H54 (cell line): ENCODE results near the gene MATN1.

Experiments used
- DNase-seq: peaks from one replicate; pipeline ENCODE4 v3.0.0; 2011; ENCODE audit warnings: low spot score, mixed read lengths; ENCODE audit not compliant: insufficient read length
- FAIRE-seq: peaks from 3 replicates; lab custom pipeline; 2011; peaks lifted over from hg19 to GRCh38; lab: Jason Lieb, UNC
- POLR2A ChIP-seq: IDR thresholded peaks from 2 replicates; pipeline ENCODE4 v1.6.1; 2011; ENCODE audit warnings: low read depth, mild to moderate bottlenecking, low read length

Gene MATN1

GRCh38 chr1:30682396-30683275, 40.7 kb downstream of the MATN1 start:
- no peak for TF ChIP-seq POLR2A
- FAIRE-seq (no peak), DNase-seq (no peak)

- no peak for FAIRE-seq
- DNase-seq: no peak
- no peak for TF ChIP-seq POLR2A
Measured at GRCh38 chr1:30681782-30682181, 41.6 kb downstream of the MATN1 start.

DNA sequence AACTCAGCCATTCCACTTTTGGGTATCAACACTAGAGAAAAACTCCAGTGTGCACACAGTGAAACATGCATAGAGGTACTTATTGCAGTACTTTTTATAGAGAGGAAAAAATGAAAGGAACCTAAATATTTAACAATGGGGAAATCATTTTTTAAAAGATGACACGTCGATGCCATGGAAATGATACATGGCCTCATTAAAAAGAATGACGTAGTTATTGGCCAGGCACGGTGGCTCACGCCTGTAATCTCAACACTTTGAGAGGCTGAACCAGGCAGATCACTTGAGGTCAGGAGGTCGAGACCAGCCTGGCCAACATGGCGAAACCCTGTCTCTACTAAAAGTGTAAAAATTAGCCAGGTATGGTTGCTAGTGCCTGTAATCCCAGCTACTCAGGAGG, 42.5 kb downstream of the MATN1 start:
- no peak for TF ChIP-seq POLR2A
- FAIRE-seq: no peak
- DNase-seq: no peak

DNA sequence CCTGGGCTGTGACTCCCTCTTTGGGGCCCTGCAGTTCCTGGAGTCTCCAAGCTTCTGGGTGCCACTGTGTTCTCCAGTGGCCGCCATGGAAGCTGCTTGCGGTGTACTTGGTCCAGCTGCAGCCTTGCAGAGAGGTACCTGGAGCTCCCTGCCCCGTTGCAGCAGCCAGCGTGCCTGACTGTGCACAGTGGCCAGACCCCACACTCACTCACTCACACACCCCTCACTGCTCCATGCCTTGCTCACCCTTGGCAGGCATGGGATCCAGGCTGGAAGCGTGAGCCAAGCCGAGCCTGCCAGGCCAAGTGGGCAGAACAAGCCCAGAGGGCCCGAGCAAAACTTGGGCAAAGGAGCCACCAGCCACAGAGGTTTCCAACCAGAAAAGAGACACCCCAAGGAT, 43.0 kb downstream of the MATN1 start:
- no peak for DNase-seq
- FAIRE-seq: no peak
- TF ChIP-seq POLR2A: no peak

- DNase-seq (no peak), FAIRE-seq (no peak)
- no peak for TF ChIP-seq POLR2A
Measured at GRCh38 chr1:30679976-30680305, 43.4 kb downstream of the MATN1 start.

GRCh38 chr1:30679201-30679975, 44.0 kb downstream of the MATN1 start:
- no peak for DNase-seq
- no peak for FAIRE-seq
- TF ChIP-seq POLR2A: no peak

DNA sequence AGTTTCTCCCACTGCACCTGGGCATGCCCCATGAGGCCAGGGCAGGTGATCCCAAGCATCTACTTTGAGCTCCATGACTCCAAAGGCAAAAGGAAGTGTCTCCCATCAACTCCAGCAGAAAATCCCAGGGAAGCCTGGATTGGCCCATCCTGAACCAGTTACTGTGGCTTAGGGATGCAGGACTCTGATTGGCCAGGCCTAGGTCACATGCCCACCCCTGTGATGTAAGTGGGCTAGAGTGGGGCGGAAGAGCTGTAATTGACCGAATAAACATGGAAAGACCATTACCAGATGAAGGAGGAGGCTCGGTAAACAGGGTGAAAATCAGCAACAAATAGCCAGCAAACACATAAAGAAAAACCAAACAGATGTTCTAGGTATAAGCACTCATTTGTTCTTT, 45.2 kb downstream of the MATN1 start:
- FAIRE-seq (no peak), DNase-seq (no peak)
- no peak for TF ChIP-seq POLR2A

DNA sequence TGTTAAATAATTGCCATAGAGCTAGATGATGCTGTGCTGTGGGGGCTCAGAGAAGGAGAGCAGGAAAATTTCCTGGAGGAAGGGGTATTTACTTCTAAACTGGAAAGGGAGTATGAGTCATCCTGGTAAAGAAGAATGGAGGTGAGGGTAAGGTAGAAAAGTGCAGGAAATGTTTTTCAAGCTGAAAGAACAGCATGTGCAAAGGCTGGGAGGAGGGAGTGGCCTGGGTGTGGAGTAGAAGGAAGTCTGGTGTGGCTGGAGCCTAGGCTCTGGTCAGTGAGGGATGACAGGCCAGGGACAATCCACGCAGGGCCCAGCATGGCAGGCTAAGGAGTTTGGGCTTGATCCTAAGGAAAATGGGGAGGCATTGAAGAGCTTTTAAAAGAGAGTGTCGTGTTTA, 45.9 kb downstream of the MATN1 start:
- DNase-seq (no peak), FAIRE-seq (no peak)
- TF ChIP-seq POLR2A: no peak

DNA sequence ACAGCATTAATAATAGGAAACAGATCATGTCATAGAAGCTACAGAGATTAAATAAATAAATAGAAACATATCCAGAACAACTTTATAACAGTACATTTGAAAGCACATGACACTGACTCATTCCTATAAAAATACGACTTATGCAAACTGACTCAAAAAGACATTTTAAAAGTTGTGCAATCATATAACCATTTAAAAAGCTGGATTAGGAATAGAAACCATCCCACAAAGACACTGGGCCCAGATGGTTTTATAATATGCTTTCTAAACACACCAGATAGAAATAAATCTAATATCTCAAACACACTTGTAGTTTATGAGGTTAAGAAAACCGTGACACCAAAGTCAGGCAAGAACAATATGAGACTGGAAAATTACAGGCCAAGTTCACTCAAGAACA, 47.6 kb downstream of the MATN1 start:
- TF ChIP-seq POLR2A: no peak
- FAIRE-seq (no peak), DNase-seq (no peak)

DNA sequence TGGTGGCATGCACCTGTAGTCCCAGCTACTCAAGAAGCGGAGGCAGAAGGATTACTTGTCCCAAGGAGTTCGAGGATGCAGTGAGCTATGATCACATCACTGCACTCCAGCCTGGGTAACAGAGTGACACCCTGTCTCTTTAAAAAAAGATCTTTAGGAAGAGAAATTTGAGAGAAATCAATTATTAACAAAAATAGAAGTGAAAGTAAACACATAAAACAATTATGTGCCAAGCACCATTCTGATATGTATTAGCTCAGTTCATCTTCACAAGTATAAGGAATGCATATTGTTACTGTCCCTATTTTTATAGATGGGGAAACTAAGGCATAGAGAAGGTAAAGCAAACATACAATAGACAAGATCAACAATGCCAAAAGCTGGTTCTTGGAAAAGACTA, 48.1 kb downstream of the MATN1 start:
- no peak for TF ChIP-seq POLR2A

DNA sequence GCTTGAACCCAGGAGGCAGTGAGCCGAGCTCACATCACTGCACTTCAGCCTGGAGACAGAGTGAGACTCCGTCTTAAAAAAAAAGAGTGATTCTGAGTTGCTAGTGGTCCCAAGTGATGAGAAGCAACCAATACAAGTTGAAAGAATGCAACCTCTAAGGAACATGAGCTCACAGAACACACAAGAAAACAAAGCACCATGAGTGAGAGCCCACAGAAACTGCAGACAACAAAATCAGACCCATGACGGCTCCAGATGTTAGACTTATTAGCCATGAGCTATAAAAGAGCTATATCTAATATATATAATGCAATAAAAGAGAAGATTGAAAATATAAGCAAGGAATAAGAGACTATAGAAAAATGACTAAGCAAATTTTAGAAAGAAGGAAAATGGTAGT, 50.0 kb downstream of the MATN1 start:
- DNase-seq: no peak
- FAIRE-seq: no peak
- no peak for TF ChIP-seq POLR2A

More for the DNA sequence above, 48.1 kb downstream of the MATN1 start:
- FAIRE-seq (no peak), DNase-seq (no peak)

DNA sequence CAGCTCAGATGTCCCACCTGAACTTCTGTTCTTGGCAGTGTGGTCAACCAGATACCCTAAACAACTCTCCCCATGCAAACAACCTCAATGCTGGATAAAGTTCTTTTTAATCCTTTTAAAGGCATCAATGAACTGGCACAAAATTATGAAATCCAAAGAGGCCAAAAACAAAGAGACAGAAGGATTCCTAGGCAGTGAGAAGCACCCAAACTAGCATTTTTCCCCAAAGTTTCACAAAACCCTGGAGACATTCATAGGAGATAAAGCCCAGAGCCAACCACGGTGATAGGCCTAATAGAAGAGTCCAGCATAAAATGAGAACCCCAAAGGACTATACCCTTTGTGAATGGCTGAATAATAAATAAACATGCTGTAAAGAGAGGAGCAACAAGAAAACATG, 50.7 kb downstream of the MATN1 start:
- TF ChIP-seq POLR2A: no peak
- DNase-seq (no peak), FAIRE-seq (no peak)

DNA sequence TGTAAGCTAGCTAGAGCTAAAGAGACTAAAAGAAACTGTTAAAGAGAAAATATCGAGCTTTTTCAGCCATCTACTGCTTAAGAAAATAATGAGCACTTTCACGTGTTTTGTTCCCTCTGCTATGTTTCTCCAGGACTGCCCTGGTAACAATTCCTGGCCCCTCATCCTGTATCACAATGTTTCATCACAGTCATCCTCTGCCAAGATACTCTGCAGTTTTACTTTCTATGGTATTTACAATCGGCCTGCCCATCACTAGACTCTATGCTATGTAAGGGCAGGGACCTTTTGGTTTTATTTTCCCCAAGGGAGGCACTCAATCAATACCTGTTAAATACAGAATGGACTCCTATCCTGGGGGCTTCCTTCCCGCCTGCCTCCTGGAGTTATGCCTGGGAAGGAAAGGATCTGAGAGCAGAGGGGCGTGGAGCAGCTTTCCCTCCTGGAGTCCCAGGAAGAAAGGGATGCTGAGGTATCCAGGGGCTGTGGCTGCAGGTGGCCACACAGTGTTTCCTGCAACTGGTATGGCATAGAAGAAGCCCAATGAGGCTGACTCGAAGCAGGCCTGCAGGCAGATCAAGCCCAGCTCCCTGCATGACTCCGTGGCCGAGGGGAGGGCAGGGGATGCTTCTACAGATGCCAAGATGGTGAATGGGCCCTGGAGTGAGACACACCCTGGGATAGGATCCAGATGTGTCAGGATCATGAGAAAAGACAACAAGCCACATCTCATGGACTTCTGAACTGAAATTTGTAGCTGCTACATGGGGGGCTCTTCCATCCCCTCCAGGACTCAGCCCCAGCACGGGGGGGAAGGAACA, 52.9 kb downstream of the MATN1 start:
- no peak for TF ChIP-seq POLR2A
- peak; percentile 59 for DNase-seq
- peak; percentile 57 for FAIRE-seq
